ENCODE measurements around the gene PDK2. TPM values are rescaled to one million over a fixed set of nuclear protein-coding genes. Genes with fewer than 3 reads are reported as not detected.

Gene PDK2
- total and polyA plus RNA-seq, 10 of the 15 experiments (the other 5 are each of a cell fraction or from before 2014, with no cell fraction given) = 0.98 to 22.6 (median 12.3) TPM

GRCh38 chr17:50098583-50098982 lies 3.4 kb downstream of the PDK2 start:
- in situ Hi-C loops (cut with MboI) = no loop called here
- Histone ChIP-seq H3K27me3 (replicated peaks in 1 of 2; ENCODE audit: control insufficient read depth in 2 of 2, insufficient read depth in 2 of 2, low read length in 1 of 2) (no peaks in the 10 kb centered on the region), H3K79me2 (ENCODE audit: control insufficient read depth, insufficient read depth, low read length) (no peaks in the 10 kb centered on the region), H2AFZ (ENCODE audit: control insufficient read depth, low read depth, low read length) (no peak overlapping the region), H3K9ac (ENCODE audit: control insufficient read depth, insufficient read depth, low read length) (no peak overlapping the region), H3K27ac (ENCODE audit: control insufficient read depth, insufficient read depth) (no peak overlapping the region), H3K4me3 (no peak overlapping the region), H4K20me1 (ENCODE audit: control insufficient read depth, insufficient read depth) (no peaks in the 10 kb centered on the region), H3K36me3 (ENCODE audit: control insufficient read depth in 2 of 2, insufficient read depth in 2 of 2, low read length in 1 of 2) (no peaks in the 10 kb centered on the region), H3K4me2 (ENCODE audit: control insufficient read depth, insufficient read depth) (no peak overlapping the region), H3K9me3 (replicated peaks; ENCODE audit: control insufficient read depth, insufficient read depth, low read length) (no peaks in the 10 kb centered on the region), H3K4me1 (ENCODE audit: control insufficient read depth, insufficient read depth, low read length) (peaks cover 17% of the 10 kb centered on the region)
- ChIA-PET CTCF (interaction anchor here (1.2 to 3.4 kb wide), 4 partner anchors 11 to 80 kb away, joined by 3 to 13 read pairs (median 5); no protein-coding TSS in a partner anchor), RAD21 (ENCODE audit: unreplicated experiment) (no interaction called here), POLR2A (no interaction called here), SMC1A (ENCODE audit: uncharacterized antibody, unreplicated experiment) (interaction anchor here (1.0 kb wide), 1 partner anchor 98 kb away, joined by 3 read pairs; no protein-coding TSS in a partner anchor)
- no peak for FAIRE-seq
- ATAC-seq = no peak
- no TSS peak for BruUV-seq (replicated peaks)
- no peak for DNase-seq (ENCODE audit: low read depth, low spot score)
- intact Hi-C loops (cut with micrococcal nuclease; ENCODE audit: unreplicated experiment) = loop anchor here (5.0 kb wide), 1 partner anchor 49 kb away; no protein-coding TSS in a partner anchor
- WGBS (ENCODE audit: insufficient coverage, insufficient replicate concordance, low lambda C conversion rate, missing lambda C conversion rate) = 62% methylated on average over 4 of the region's 4 CpGs
- TF ChIP-seq CTCF (IDR thresholded peaks at IDR 0.05 in 2 of 3, conservative IDR thresholded peaks at IDR 0.05 in 1 of 3; ENCODE audit: control insufficient read depth in 2 of 3, extremely low read depth in 1 of 3, insufficient read depth in 1 of 3, low read depth in 3 of 3, low read length in 3 of 3) = no peak
- TF ChIP-seq HDGF (IDR thresholded peaks at IDR 0.05) = no peak
- no peak for TF ChIP-seq CBX5 (IDR thresholded peaks at IDR 0.05; ENCODE audit: low read depth)
- TF ChIP-seq ZBTB40 (IDR thresholded peaks at IDR 0.05; ENCODE audit: borderline replicate concordance) = no peak
- no peak for TF ChIP-seq SUZ12 (IDR thresholded peaks at IDR 0.05; ENCODE audit: unreplicated experiment)
- no peak for TF ChIP-seq IRF5 (IDR thresholded peaks at IDR 0.05; ENCODE audit: borderline replicate concordance)
- TF ChIP-seq ASH2L (IDR thresholded peaks at IDR 0.05; ENCODE audit: borderline replicate concordance, low read depth) = no peak
